AG09319 (cell line): ENCODE data around the gene PODN.

ENCODE experiments used
- DNase-seq: peaks from one replicate; pipeline ENCODE4 v3.0.0-alpha.2; 2010; ENCODE audit warnings: low read depth; ENCODE audit errors: extremely low read depth
- CTCF ChIP-seq: IDR thresholded peaks from 2 replicates; pipeline ENCODE4 v1.5.1; 2011; ENCODE audit warnings: low read depth, mild to moderate bottlenecking, inconsistent platforms, low read length, moderate library complexity

Gene PODN

DNA sequence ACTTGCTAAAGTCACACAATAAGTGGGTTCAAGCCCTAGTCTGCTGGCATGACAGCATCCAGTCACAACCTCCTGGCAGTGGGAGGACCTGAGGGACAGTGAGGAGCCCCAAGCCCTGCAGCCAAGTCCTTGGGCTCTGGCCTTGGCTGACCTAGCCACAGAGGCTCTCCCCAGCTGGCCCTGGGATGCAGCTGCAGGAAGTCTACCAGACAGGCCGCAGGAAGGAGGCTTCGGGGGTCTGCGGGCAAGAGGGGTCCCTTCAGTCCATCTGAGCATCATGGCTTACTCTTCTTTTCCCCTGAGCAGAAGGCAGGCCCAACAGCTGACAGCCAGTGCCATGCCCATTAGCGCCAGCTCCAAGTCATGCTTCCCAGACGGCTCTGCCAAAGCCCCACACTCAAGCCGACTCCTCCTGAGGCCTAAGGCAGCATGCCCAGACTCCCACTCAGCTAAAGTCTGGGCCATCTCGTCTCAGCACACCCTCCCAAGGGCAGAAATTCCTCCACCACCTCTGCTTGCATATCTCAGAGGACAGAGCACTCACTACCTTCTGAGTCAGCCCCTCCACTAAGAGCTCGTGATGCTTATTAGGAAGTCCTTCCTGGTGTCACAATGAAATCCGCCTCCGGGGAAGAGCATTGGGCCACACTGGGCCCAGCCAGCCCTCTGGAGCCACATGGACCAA is 60.3 kb downstream of the PODN start:
- DNase-seq = no peak
- no peak for TF ChIP-seq CTCF

DNA sequence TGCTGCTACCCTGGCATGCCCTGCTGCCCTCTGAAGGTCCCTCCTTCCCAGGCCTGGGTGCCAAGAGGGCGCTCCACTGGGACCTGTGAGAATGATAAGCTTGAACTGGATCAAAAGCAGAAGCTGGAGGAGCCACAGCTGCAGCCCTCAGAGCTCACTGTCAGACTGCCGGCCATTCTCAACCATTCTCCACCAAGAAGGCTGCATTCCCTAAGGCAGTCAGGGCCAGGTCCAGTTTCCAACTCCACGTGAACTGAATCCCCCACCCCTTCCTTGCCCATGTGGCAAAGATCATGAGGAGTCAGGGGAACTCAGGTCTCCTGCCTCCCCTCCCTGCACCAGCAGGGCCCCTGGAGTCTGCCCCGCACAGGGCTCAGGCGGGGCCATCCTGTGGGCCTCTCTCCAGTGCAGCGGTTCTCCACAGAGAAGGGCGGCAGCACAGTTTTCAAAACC is 61.0 kb downstream of the PODN start:
- TF ChIP-seq CTCF = no peak
- no peak for DNase-seq

DNA sequence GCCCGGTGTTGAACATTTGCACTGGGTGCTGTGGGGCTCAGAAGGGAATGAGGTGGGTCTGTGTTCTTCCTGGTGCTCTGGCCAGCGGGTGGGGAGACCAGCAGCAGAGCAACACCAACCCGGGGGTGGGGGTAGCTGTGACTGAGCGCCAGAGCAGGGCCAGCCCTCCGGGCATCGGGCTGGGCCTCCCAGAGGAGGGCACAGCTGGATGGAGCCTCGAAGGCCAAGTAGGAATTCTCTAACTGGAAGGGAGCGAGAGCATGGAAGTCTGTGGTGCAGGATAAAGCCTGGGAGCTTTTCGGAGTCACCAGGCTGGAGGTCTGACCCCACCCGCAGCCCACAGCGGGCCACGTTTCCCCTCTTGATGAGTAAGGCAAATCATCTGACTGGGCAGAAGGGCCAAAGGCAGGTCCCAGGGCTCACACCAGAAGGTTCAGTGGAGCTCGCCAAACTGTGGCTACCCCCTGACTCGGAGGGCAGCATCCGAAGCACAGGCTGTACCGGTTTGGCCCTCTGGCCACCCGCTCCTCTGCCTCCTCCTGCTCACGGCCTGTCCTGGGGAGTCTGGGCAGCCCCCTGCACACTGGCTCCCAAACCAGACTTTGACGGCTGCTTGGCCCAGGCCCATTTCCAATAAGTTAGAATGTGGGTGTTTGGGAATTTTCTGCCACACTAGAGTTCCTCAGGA is 61.6 kb downstream of the PODN start:
- no peak for DNase-seq
- TF ChIP-seq CTCF = no peak

- no peak for DNase-seq
- TF ChIP-seq CTCF = no peak
Observed at GRCh38 chr1:53125122-53125521, 63.1 kb downstream of the PODN start.

- no peak for TF ChIP-seq CTCF
- DNase-seq = no peak
Observed at GRCh38 chr1:53125623-53126360, 63.8 kb downstream of the PODN start.

GRCh38 chr1:53126495-53126894 is 64.5 kb downstream of the PODN start:
- no peak for TF ChIP-seq CTCF
- no peak for DNase-seq

DNA sequence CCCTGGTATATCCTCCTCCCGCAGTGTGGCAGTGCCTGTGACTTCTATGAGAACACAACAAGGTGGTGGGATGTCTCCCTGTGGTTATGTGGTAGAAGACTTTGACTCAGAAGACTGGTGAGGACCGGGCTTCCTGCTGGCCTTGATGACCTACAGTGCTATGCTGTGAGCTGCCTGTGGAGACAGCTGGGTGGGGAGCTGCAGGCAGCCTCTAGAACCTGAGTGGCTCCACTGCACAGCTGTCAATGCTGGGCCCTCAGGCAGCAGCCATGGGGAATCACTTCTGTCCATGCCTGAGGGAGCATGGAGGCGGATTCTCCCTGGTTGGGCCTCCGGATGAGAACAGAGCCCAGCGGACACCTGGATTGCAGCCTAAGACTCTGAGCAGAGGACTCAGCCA is 65.5 kb downstream of the PODN start:
- no peak for TF ChIP-seq CTCF
- no peak for DNase-seq
